Esophagus squamous epithelium (tissue), 4 donors: ENCODE results near the gene HJV.

Source experiments
- POLR2A ChIP-seq, 4 donors: fragments of 450-650 bp; IDR thresholded peaks; one replicate each; pipeline ENCODE4 v1.6.1; 2017; ENCODE audit warnings: antibody characterized with exemption in 4 of 4, mild to moderate bottlenecking in 4 of 4, moderate library complexity in 3 of 4
- TF ChIP-seq, protein P1 (sequence below), 6 experiments: fragments of 450-650 bp in 4 of 6; fragments of 200-600 bp in 2 of 6; sonication (generic) in 2 of 6; IDR thresholded peaks; one replicate each; pipeline ENCODE4 v1.5.1; 2016 to 2019; ENCODE audit warnings: antibody characterized with exemption in 6 of 6, mild to moderate bottlenecking in 4 of 6, moderate library complexity in 4 of 6

DNA sequence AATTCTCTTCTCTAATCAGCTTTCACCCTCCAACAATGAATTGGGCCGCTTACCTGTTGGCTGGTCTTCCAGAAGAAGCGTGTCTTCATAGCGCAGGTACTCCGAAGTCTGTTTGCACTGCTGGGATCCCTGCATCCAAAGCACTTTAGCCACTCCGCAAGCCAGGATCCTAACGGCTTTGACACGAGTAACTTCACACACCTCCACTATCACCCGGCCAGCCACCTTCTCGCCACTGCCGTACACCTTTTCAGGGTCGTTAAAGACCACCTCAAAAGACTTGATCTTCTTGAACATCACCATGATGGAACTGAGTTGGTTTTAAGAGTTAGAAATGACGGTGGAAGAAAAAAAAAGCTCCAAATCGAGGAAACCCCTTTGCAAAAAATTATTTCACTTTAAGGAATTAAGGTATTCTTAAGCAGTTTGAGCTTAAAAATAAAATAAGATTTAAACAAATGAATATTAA, 25.5 kb downstream of the HJV start:
- no peak for TF ChIP-seq POLR2A (IDR thresholded peaks at IDR 0.05)
- TF ChIP-seq, protein P1, sequence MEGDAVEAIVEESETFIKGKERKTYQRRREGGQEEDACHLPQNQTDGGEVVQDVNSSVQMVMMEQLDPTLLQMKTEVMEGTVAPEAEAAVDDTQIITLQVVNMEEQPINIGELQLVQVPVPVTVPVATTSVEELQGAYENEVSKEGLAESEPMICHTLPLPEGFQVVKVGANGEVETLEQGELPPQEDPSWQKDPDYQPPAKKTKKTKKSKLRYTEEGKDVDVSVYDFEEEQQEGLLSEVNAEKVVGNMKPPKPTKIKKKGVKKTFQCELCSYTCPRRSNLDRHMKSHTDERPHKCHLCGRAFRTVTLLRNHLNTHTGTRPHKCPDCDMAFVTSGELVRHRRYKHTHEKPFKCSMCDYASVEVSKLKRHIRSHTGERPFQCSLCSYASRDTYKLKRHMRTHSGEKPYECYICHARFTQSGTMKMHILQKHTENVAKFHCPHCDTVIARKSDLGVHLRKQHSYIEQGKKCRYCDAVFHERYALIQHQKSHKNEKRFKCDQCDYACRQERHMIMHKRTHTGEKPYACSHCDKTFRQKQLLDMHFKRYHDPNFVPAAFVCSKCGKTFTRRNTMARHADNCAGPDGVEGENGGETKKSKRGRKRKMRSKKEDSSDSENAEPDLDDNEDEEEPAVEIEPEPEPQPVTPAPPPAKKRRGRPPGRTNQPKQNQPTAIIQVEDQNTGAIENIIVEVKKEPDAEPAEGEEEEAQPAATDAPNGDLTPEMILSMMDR (IDR thresholded peaks at IDR 0.05), result no peak
